Naive B cell (primary cell): ENCODE measurements around the gene SEZ6L2. TPM values are rescaled to one million over a fixed set of nuclear protein-coding genes. Genes with fewer than 3 reads are reported as not detected.
"Not testable (repeated sequence)": the region's sequence is repeated elsewhere in the genome, so short reads cannot be mapped to it uniquely, and the experiment has no call there.

Experiments used
- ATAC-seq, 2 donors: fragments of 150-1000 bp; cut with Tn5 transposase; 2 replicates each; pipeline ENCODE4 v1.10.0; 2021; ENCODE audit warnings: low read depth in 2 of 2, mild to moderate bottlenecking in 2 of 2, moderate library complexity in 2 of 2
- DNase-seq: peaks from one replicate; pipeline ENCODE4 v3.0.0; 2022
- H3K27ac Mint-ChIP-seq, 6 donors: one replicate each; pipeline ENCODE4 v1.8.0; 2020 to 2022; ENCODE audit warnings: mild to moderate bottlenecking in 6 of 6, mixed read lengths in 6 of 6, moderate library complexity in 5 of 6, inconsistent platforms in 2 of 6
- H3K27me3 Mint-ChIP-seq, 3 donors: one replicate each; pipeline ENCODE4 v1.8.0; 2021 to 2022; ENCODE audit warnings: mixed read lengths in 3 of 3, mild to moderate bottlenecking in 1 of 3
- H3K36me3 Mint-ChIP-seq, 2 donors: one replicate each; pipeline ENCODE4 v1.8.0; 2020 to 2022; ENCODE audit warnings: mixed read lengths in 2 of 2, inconsistent platforms in 1 of 2, mild to moderate bottlenecking in 1 of 2
- H3K4me1 Mint-ChIP-seq, 3 donors: one replicate each; pipeline ENCODE4 v1.8.0; 2020 to 2022; ENCODE audit warnings: mixed read lengths in 3 of 3, inconsistent platforms in 1 of 3, mild to moderate bottlenecking in 1 of 3, moderate library complexity in 1 of 3
- H3K4me3 Mint-ChIP-seq, 8 donors: one replicate each; pipeline ENCODE4 v1.8.0; 2020 to 2022; ENCODE audit warnings: mild to moderate bottlenecking in 8 of 8, mixed read lengths in 8 of 8, moderate library complexity in 8 of 8, inconsistent platforms in 2 of 8
- H3K9me3 Mint-ChIP-seq, 7 donors: one replicate each; pipeline ENCODE4 v1.8.0; 2020 to 2022; ENCODE audit warnings: mixed read lengths in 7 of 7, mild to moderate bottlenecking in 5 of 7, inconsistent platforms in 2 of 7, moderate library complexity in 1 of 7
- polyA plus RNA-seq, 6 donors: library from polyadenylated mRNA; unstranded; fragments of 300-500 nt; fragmentation: Illumina TruSeq; gene quantifications; one replicate each; pipeline ENCODE4 v1.2.3, GENCODE V29; 2021; ENCODE audit warnings: low read depth in 6 of 6

SEZ6L2 gene
- polyA plus RNA-seq, 6 donors from 2014 or later, result not detected

DNA sequence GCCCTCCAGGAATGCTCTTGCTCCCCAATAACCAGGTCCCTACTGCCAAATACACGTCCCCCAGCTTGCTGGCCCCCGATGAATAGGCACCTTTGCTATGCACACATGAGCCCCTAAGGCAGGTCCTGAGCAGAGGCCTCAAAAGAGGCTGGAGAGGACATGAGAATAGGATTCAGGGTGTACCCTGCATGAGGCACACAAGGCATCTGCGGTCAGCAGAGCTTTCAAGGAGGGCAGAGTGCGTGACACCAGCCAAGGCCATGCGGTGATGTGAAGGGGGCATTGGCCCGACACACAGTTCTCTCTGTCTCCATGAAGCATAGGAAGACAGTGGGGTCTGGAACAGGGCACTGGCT is 6.9 kb downstream of the SEZ6L2 start:
- peaks cover 0 to 4% (median 0%) of the 10 kb centered on the region in 7 donors for H3K9me3 Mint-ChIP-seq

DNA sequence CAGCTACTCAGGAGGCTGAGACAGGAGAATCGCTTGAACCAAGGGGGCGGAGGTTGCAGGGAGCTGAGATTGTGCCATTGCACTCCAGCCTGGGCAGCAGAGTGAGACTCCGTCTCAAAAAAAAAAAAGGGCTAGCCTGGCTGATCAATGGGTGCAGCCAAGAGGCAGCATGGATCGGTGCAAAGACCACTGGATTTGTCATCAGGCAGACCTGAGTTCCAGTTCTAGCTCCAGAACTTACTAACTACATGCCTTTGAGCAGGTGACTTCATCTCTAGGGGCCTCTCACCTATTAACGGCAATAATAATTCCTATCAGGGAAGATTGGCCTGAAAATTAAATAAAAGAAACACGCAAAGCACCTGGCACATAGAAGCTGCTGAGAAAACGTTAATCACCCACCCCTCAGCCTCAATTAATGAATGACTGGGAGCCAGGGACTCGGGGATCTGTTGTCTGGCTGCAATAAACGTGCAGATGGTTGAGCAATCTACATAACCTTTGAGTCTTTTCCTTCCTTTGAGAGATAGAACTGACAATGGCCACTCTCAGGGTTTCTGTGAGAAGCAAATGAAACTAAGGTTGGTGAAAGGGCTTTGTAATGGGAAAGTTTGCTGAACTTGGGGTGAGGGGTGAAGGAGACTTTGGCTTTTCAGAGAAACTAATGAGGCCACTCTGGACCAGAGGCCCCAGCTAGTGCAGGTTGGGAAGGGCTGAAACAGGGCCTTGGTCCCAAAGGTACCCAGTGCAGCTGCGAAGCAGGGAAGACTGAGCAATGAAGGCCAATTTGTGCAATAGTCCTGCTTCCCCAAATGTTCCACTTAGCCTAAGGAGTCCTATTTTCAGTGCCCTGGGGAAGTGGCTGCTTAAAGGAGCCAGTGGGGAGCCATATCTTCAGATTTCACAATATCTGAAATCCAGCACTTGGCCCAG is 7.6 kb downstream of the SEZ6L2 start:
- DNase-seq (no peak), ATAC-seq (no peak)
- H3K4me3 Mint-ChIP-seq, result no peak overlapping the region
- H3K36me3 Mint-ChIP-seq, result no peaks in the 10 kb centered on the region
- no peaks in the 10 kb centered on the region for H3K9me3 Mint-ChIP-seq
- H3K27me3 Mint-ChIP-seq, result peaks cover 5 to 27% (median 16%) of the 10 kb centered on the region in 3 donors
- H3K27ac Mint-ChIP-seq, result peak overlapping the region in 1 of 6 donors; percentile 10
- no peaks in the 10 kb centered on the region for H3K4me1 Mint-ChIP-seq

More for the DNA sequence above, 6.9 kb downstream of the SEZ6L2 start:
- peaks cover 10 to 32% (median 22%) of the 10 kb centered on the region in 3 donors for H3K27me3 Mint-ChIP-seq
- no peak overlapping the region for H3K4me3 Mint-ChIP-seq
- DNase-seq, result no peak
- no peak overlapping the region for H3K27ac Mint-ChIP-seq
- H3K36me3 Mint-ChIP-seq, result peaks cover 0 to 6% of the 10 kb centered on the region in 2 donors
- ATAC-seq, result no peak
- no peaks in the 10 kb centered on the region for H3K4me1 Mint-ChIP-seq

DNA sequence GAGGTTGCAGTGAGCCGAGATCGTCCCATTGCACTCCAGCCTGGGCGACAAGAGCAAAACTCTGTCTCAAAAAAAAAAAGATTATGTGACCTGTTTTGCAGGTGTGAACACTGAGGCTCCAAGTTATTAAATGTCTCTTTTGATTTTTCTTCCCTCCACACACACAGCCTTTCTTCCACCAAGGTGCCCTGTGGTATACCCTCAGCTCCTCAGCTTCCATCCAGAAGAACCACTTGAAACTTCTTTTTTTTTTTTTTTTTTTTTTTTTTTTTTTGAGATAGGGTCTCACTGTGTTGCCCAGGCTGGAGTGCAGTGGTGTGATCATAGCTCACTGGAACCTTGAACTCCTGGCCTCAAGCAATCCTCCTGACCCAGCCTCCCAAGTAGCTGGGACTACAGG is 10.0 kb downstream of the SEZ6L2 start:
- not testable (repeated sequence) for H3K9me3 Mint-ChIP-seq, H3K36me3 Mint-ChIP-seq, DNase-seq, ATAC-seq, H3K4me3 Mint-ChIP-seq, H3K4me1 Mint-ChIP-seq, H3K27ac Mint-ChIP-seq
- peaks cover 9 to 14% (median 13%) of the 10 kb centered on the region in 3 donors for H3K27me3 Mint-ChIP-seq

DNA sequence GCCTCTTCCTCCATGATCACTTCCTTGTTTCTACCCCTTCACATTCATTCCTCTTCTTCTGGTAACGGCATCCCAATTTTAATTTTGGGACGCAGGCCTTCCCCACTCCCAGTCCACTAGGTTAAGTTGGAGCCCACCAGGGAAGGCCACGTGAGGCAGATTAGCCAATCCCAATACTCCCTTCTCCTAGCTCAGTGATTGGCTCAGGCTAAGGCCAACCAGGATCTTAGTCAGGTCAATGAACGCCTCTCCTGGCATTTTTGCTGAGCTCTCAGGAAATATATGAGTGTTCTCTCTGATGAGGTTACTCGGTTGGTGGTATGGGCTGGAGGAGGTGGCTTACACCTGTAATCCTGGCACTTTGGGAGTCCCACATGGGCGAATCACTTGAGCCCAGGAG is 15.4 kb downstream of the SEZ6L2 start:
- no peak for DNase-seq
- H3K4me3 Mint-ChIP-seq, result no peak overlapping the region
- H3K9me3 Mint-ChIP-seq, result no peaks in the 10 kb centered on the region
- H3K27ac Mint-ChIP-seq, result no peak overlapping the region
- H3K36me3 Mint-ChIP-seq, result no peaks in the 10 kb centered on the region
- no peak for ATAC-seq
- H3K4me1 Mint-ChIP-seq, result no peaks in the 10 kb centered on the region
- H3K27me3 Mint-ChIP-seq, result peaks cover 12 to 36% (median 35%) of the 10 kb centered on the region in 3 donors

DNA sequence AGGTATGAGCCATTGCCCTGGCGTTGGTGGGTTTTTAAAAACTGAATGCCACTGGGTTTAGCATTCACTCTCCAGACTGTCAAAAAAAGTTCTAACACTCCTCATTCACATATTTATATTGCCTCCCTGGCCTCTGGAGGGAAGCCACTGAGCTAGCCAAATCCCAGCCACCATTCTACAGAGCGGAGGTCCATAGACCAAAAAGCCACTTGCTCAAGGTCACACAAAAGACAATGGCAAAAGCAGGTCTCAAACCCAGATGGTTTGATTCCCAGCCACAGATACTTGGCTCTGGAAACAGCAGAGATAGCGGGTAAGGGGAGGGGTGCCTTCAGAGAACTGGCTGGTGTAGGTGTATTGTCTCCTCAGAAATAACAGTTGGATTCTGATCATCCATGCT is 18.3 kb downstream of the SEZ6L2 start:
- H3K9me3 Mint-ChIP-seq, result peaks cover 3 to 6% (median 4%) of the 10 kb centered on the region in 7 donors
- H3K27ac Mint-ChIP-seq, result no peak overlapping the region
- H3K27me3 Mint-ChIP-seq, result peaks cover 24 to 56% (median 56%) of the 10 kb centered on the region in 3 donors
- no peak overlapping the region for H3K4me3 Mint-ChIP-seq
- no peak for DNase-seq
- no peak for ATAC-seq
- peaks cover 19 to 20% (median 20%) of the 10 kb centered on the region in 3 donors for H3K4me1 Mint-ChIP-seq
- peaks cover 0 to 11% of the 10 kb centered on the region in 2 donors for H3K36me3 Mint-ChIP-seq

DNA sequence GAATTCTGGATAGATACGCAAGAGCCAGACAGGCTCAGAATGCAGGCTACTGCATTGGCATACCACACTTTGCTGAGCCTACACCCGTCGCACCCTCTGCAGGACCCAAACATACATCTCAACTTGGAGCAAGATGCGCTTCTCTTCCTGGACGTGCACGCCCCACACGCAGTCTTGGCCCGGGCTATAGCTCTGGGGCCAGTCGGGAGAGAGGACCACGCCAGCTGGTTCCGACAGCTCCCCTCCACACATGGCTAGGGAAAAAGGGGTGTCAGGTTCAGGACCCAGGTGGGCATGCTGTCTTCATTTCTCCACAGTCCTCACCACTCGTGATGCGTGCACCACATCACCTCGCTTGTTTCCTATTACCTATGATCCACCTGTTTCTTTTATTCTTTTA is 21.2 kb downstream of the SEZ6L2 start:
- ATAC-seq, result no peak
- no peak for DNase-seq
- Mint-ChIP-seq H3K4me3 (no peak overlapping the region), H3K4me1 (peaks cover 22 to 26% (median 24%) of the 10 kb centered on the region in 3 donors), H3K27me3 (peaks cover 21 to 57% (median 43%) of the 10 kb centered on the region in 3 donors), H3K36me3 (peaks cover 0 to 16% of the 10 kb centered on the region in 2 donors), H3K27ac (no peak overlapping the region), H3K9me3 (peaks cover 3 to 6% (median 4%) of the 10 kb centered on the region in 7 donors)

DNA sequence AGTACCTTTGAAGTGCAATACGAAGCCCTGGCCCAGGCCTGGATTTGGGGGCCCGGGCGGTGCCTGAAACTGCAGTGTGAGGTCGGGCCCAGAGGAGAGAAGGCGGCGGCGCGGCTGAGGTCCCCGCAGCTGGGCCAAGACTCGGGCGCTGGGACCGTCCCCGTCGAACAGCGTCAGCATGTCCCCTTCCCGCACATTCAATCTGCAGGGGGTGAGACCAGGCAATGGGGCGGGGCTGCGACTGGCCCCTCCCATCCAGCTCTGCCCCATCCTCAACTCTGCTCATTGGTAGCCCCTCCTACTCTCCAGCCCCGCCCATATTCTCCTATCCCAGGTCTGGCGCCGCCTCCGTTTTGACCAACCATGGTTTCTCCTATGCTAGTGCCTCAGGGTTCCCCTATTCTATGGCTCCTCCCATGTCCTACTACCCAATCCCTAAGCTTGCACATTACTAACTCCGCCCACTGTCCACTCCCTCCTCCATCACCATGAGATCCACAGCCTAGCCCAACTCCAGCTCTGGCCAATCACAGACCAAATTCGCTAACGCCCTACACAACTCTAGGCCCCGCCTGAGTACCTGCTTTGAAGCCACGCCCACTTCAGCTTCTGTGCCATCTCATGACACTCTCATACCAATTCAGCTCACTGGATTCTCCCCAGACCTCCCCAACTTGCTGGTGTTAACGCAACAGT is 21.9 kb downstream of the SEZ6L2 start:
- H3K27me3 Mint-ChIP-seq, result peaks cover 16 to 50% (median 36%) of the 10 kb centered on the region in 3 donors
- H3K4me1 Mint-ChIP-seq, result peaks cover 22 to 26% (median 24%) of the 10 kb centered on the region in 3 donors
- H3K9me3 Mint-ChIP-seq, result peaks cover 3 to 6% (median 4%) of the 10 kb centered on the region in 7 donors
- H3K36me3 Mint-ChIP-seq, result peaks cover 0 to 16% of the 10 kb centered on the region in 2 donors
- ATAC-seq (peak; percentile 72 to 80), DNase-seq (peak; percentile 30)
- H3K4me3 Mint-ChIP-seq, result peak overlapping the region in 7 of 8 donors; percentile 63 to 88 (median 75)
- H3K27ac Mint-ChIP-seq, result no peak overlapping the region

DNA sequence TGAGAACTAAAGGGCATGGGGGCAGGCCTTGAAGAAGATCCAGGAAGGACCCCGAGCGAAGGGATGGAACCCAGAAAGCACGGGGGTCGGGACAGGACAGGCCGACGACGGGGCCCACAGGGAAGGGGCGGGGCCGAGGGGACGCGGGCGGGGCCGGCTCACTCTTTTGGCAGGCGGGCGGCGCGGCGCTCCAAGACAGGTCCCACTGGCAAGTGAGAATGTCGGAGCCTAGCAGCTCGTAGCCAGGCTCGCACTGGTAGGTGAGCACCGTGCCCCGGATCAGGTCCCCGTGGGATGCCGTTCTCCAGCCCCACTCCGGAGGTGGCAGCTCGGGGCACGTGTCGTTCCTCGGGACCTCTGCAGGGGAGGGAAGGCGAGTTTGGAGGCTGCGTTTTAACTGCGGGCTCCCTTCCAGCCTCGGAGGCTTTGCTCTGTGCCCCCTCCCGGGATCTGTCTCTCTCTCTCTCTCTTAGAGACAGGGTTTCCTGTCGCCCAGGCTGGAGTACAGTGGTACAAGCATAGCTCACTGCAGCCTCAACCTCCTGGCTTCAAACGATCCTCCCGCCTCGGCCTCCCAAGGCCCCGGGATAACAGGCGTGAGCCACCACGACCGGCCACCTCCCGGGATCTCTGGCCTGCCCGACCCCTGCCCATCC is 22.6 kb downstream of the SEZ6L2 start:
- H3K27me3 Mint-ChIP-seq, result peaks cover 16 to 50% (median 36%) of the 10 kb centered on the region in 3 donors
- peaks cover 22 to 26% (median 24%) of the 10 kb centered on the region in 3 donors for H3K4me1 Mint-ChIP-seq
- H3K4me3 Mint-ChIP-seq, result peak overlapping the region; percentile 9 to 88 (median 75)
- H3K27ac Mint-ChIP-seq, result no peak overlapping the region
- DNase-seq (no peak), ATAC-seq (peak in 1 of 2 donors; percentile 31)
- H3K36me3 Mint-ChIP-seq, result peaks cover 0 to 16% of the 10 kb centered on the region in 2 donors
- peaks cover 3 to 6% (median 4%) of the 10 kb centered on the region in 7 donors for H3K9me3 Mint-ChIP-seq

DNA sequence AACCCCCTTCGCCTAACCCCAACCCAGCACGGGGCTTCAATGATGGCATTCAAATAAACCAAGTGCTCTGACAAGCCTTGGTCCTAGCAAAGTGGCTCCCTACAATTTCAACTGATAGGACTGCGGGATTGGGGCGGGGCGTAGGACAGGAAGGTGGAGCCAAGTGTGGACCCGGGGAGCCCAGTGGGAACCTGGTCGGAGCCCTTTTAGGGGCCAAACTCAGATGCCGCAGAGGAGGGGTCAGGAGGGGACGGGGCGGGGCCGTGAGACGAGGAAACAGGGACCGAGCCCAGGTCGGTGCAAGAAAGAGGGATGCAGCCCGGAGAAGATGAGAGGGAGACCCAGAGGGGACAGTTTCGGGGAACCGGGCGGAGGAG is 23.1 kb downstream of the SEZ6L2 start:
- ATAC-seq (no peak), DNase-seq (no peak)
- Mint-ChIP-seq H3K4me3 (peak overlapping the region; percentile 36 to 88 (median 75)), H3K9me3 (peaks cover 3 to 6% (median 4%) of the 10 kb centered on the region in 7 donors), H3K27me3 (peaks cover 16 to 53% (median 36%) of the 10 kb centered on the region in 3 donors), H3K4me1 (peaks cover 22 to 26% (median 24%) of the 10 kb centered on the region in 3 donors), H3K27ac (peak overlapping the region in 1 of 6 donors; percentile 26), H3K36me3 (peaks cover 0 to 16% of the 10 kb centered on the region in 2 donors)

DNA sequence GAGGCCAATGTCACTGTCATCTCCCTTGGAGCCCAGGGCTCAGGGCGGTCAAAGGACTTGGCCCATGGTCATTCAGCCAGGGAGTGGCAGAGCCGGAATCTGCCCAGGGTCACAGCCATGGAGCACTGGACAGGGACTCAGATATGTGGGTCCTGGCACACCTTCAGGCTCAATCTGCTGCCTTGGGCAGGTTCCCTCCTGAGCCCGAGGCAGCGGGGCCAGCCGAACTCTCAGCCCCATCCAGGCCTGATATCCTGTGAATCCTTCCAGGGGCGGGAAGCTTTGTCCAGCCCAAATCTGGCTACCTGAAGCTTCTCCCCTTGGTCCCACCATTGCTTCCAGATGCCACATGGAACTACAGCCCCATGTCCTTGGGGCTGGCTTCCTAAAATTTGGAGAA is 24.1 kb downstream of the SEZ6L2 start:
- peaks cover 22 to 26% (median 24%) of the 10 kb centered on the region in 3 donors for H3K4me1 Mint-ChIP-seq
- H3K4me3 Mint-ChIP-seq, result no peak overlapping the region
- peaks cover 16 to 51% (median 36%) of the 10 kb centered on the region in 3 donors for H3K27me3 Mint-ChIP-seq
- peaks cover 0 to 16% of the 10 kb centered on the region in 2 donors for H3K36me3 Mint-ChIP-seq
- DNase-seq (no peak), ATAC-seq (no peak)
- no peak overlapping the region for H3K27ac Mint-ChIP-seq
- H3K9me3 Mint-ChIP-seq, result peaks cover 3 to 6% (median 4%) of the 10 kb centered on the region in 7 donors

DNA sequence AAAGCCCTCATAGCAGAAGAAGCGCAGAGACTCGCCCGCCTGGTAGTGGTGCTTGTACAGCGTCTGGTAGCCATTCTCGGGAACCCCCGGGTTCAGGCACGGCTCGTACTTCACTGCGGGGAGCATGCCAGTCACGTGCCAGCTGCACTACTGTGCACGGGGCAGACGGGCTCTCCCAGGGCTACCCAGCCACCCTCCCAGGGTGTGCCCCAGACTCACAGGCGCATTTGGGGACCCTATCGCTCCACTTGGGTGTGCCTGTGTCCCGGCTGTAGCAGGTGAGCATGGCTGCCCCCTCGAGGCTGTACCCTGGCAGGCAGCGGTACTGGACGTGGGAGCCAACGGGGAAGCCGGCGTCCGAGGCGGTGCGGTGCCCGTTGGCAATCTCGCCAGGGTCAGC is 26.0 kb downstream of the SEZ6L2 start:
- ATAC-seq (no peak), DNase-seq (no peak)
- no peak overlapping the region for H3K4me3 Mint-ChIP-seq
- no peak overlapping the region for H3K27ac Mint-ChIP-seq
- H3K27me3 Mint-ChIP-seq, result peaks cover 16 to 38% (median 28%) of the 10 kb centered on the region in 3 donors
- peaks cover 0 to 16% of the 10 kb centered on the region in 2 donors for H3K36me3 Mint-ChIP-seq
- H3K4me1 Mint-ChIP-seq, result peaks cover 22 to 26% (median 24%) of the 10 kb centered on the region in 3 donors
- peaks cover 3 to 6% (median 4%) of the 10 kb centered on the region in 7 donors for H3K9me3 Mint-ChIP-seq

DNA sequence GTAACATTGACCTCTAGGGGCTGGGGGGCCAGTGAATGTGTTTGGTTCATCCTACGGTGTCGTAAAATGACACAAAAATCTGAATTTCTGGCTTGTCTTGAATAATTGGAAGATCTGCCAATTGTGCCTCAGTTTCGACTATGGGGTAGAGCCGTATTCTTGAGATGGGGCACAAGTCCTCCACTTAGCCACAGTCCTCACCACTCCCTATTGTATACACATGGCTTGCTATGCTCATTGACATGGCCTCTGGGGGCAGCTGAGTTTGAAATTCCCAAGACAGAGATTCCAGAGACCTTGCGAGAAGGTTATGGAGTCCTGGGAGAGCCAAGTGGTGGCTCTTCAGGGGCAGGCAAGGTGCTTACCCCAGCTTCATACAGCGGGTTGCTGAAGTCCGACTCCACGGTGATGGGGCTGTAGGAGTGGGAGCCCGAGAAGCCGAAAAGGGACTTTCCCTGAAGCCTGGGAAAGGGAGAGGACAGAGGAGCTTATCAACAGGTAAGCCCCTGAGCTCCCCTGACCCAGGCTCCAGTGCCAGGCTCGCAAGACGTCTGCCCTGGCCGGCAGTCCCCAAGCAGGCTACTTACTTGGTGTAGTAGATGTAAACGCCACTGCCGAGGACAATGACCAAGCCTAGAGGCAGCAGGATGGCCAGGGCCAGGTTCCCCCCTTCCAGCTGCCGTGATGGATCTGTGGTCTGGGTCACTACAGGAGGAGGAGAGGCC is 27.4 kb downstream of the SEZ6L2 start:
- H3K36me3 Mint-ChIP-seq, result peaks cover 0 to 7% of the 10 kb centered on the region in 2 donors
- no peaks in the 10 kb centered on the region for H3K9me3 Mint-ChIP-seq
- peaks cover 10 to 15% (median 13%) of the 10 kb centered on the region in 3 donors for H3K4me1 Mint-ChIP-seq
- H3K27me3 Mint-ChIP-seq, result peaks cover 7 to 30% (median 21%) of the 10 kb centered on the region in 3 donors
- ATAC-seq (no peak), DNase-seq (no peak)
- no peak overlapping the region for H3K4me3 Mint-ChIP-seq
- no peak overlapping the region for H3K27ac Mint-ChIP-seq
